PC-9 (cell line): Measurements from ENCODE around the gene TIMM21. TPM values are rescaled to one million over a fixed set of nuclear protein-coding genes. Genes with fewer than 3 reads are reported as not detected.

Source experiments
- BruUV-seq: library from RNA; stranded (reverse); fragments of 400-500 nt; replicated peaks from 2 replicates; lab custom pipeline; 2021; lab: Mats Ljungman, UMichigan
- CTCF ChIA-PET: fragments of 300-600 bp; sonication (Branson Sonifier 250); formaldehyde crosslinking; loops from one replicate; lab custom pipeline; 2022; ENCODE audit warnings: antibody characterized with exemption; lab: Charles Lee
- POLR2A ChIA-PET: fragments of 300-600 bp; sonication (Branson Sonifier 250); formaldehyde crosslinking; loops from one replicate; lab custom pipeline; 2022; ENCODE audit warnings: antibody characterized with exemption; ENCODE audit not compliant: unreplicated experiment; lab: Charles Lee
- DNase-seq, 2 experiments: peaks; one replicate each; pipeline versions ENCODE4 v3.0.0 to v3.0.0-alpha.2; 2015 to 2022; ENCODE audit warnings: mixed read lengths in 1 of 2
- H2AFZ ChIP-seq: fragments of 200-600 bp; sonication (generic); 2 replicates; pipeline ENCODE4 v1.8.1; 2017; ENCODE audit warnings: antibody characterized with exemption
- H3F3A ChIP-seq: fragments of 200-600 bp; sonication (generic); 2 replicates; pipeline ENCODE4 v1.8.1; 2017; ENCODE audit warnings: antibody characterized with exemption, mild to moderate bottlenecking, low read depth; ENCODE audit not compliant: insufficient read depth
- H3K27ac ChIP-seq: fragments of 200-600 bp; sonication (generic); 2 replicates; pipeline ENCODE4 v1.6.1; 2016; ENCODE audit warnings: mixed run types
- H3K27me3 ChIP-seq: fragments of 200-600 bp; sonication (generic); 2 replicates; pipeline ENCODE4 v1.6.1; 2016; ENCODE audit warnings: low read depth, mixed run types; ENCODE audit not compliant: insufficient read depth
- H3K36me3 ChIP-seq: fragments of 200-600 bp; sonication (generic); 2 replicates; pipeline ENCODE4 v1.6.1; 2016; ENCODE audit warnings: low read depth, mixed run types
- H3K4me1 ChIP-seq: fragments of 200-600 bp; sonication (generic); replicated peaks from 2 replicates; pipeline ENCODE4 v1.6.1; 2016; ENCODE audit warnings: mixed run types; ENCODE audit not compliant: insufficient read depth
- H3K4me2 ChIP-seq: fragments of 200-600 bp; sonication (generic); 2 replicates; pipeline ENCODE4 v1.6.1; 2017; ENCODE audit warnings: mixed run types
- H3K4me3 ChIP-seq: fragments of 200-600 bp; sonication (generic); 2 replicates; pipeline ENCODE4 v1.6.1; 2016; ENCODE audit warnings: mixed run types
- H3K79me2 ChIP-seq: fragments of 200-600 bp; sonication (generic); 2 replicates; pipeline ENCODE4 v1.6.1; 2017; ENCODE audit warnings: low read depth, mixed run types
- H3K9me2 ChIP-seq: fragments of 200-600 bp; sonication (generic); 2 replicates; pipeline ENCODE4 v1.8.1; 2017; ENCODE audit warnings: mild to moderate bottlenecking; ENCODE audit not compliant: insufficient read depth
- H3K9me3 ChIP-seq: fragments of 200-600 bp; sonication (generic); 2 replicates; pipeline ENCODE4 v1.8.1; 2016; ENCODE audit warnings: low read depth; ENCODE audit not compliant: insufficient read depth
- H4K20me1 ChIP-seq: fragments of 200-600 bp; sonication (generic); 2 replicates; pipeline ENCODE4 v1.8.1; 2017; ENCODE audit not compliant: insufficient read depth
- EZH2 ChIP-seq: fragments of 200-600 bp; sonication (generic); IDR thresholded peaks from 2 replicates; pipeline ENCODE4 v1.8.0; 2017; ENCODE audit warnings: antibody characterized with exemption, low read depth
- intact Hi-C: fragments of 100-400 bp; cut with micrococcal nuclease; formaldehyde crosslinking; loops from one replicate; pipeline ENCODE4 v1.10.0; 2022; ENCODE audit not compliant: unreplicated experiment
- total RNA-seq: library from RNA; stranded (reverse); gene quantifications from 2 replicates; pipeline ENCODE4 v1.2.3, GENCODE V29; 2021
- TF ChIP-seq, protein P1 (sequence below): fragments of 200-600 bp; sonication (generic); conservative IDR thresholded peaks from 2 replicates; pipeline ENCODE4 v1.6.1; 2017; ENCODE audit warnings: mixed run types, antibody characterized with exemption, mild to moderate bottlenecking, moderate library complexity

TIMM21 gene
- total RNA-seq, 1 experiment from 2014 or later: 32.6 TPM

- ChIA-PET POLR2A (no interaction called here), CTCF (no interaction called here)
- intact Hi-C loops: no loop called here
- Histone ChIP-seq H3K9me2 (no peaks in the 10 kb centered on the region), H3K79me2 (no peaks in the 10 kb centered on the region), H4K20me1 (no peaks in the 10 kb centered on the region), H3F3A (no peaks in the 10 kb centered on the region), H3K4me2 (no peak overlapping the region), H3K4me3 (no peak overlapping the region), H3K36me3 (0 out of 2 replicates have a peak, but pooled peaks cover 3% of the 10 kb centered on the region), H3K27me3 (no peaks in the 10 kb centered on the region; the same call in 1 of the 2 replicates), H2AFZ (no peak overlapping the region), H3K4me1 (no peaks in the 10 kb centered on the region), H3K27ac (no peak overlapping the region), H3K9me3 (no peaks in the 10 kb centered on the region)
- no peak for DNase-seq
- TF ChIP-seq, protein P1, sequence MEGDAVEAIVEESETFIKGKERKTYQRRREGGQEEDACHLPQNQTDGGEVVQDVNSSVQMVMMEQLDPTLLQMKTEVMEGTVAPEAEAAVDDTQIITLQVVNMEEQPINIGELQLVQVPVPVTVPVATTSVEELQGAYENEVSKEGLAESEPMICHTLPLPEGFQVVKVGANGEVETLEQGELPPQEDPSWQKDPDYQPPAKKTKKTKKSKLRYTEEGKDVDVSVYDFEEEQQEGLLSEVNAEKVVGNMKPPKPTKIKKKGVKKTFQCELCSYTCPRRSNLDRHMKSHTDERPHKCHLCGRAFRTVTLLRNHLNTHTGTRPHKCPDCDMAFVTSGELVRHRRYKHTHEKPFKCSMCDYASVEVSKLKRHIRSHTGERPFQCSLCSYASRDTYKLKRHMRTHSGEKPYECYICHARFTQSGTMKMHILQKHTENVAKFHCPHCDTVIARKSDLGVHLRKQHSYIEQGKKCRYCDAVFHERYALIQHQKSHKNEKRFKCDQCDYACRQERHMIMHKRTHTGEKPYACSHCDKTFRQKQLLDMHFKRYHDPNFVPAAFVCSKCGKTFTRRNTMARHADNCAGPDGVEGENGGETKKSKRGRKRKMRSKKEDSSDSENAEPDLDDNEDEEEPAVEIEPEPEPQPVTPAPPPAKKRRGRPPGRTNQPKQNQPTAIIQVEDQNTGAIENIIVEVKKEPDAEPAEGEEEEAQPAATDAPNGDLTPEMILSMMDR: no peak
- TF ChIP-seq EZH2: no peak
- BruUV-seq: no TSS peak
Measured at GRCh38 chr18:74163019-74163660, 14.8 kb downstream of the TIMM21 start.

DNA sequence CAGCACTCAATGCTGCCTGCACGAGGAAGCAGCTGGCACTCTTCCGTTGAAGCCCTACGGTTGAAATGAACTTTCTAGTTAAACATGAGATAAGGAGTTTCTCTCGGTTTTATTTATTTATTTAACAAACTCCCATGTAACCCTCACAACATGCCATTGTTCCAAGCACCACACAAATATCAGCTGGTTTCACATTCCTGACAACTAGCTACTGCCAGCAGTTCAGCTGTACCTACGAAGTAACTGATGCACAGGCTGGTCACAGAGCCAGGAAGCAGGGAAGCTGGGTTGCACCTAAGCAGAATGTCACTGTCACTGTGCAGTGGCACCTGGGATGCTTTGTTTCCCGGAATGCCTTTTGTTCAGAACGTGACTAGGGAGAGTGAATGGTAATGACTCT, 18.1 kb downstream of the TIMM21 start:
- no peak overlapping the region for H2AFZ ChIP-seq
- no peak for DNase-seq
- H3K4me3 ChIP-seq: no peak overlapping the region
- H3K4me1 ChIP-seq: no peaks in the 10 kb centered on the region
- H3K9me3 ChIP-seq: no peaks in the 10 kb centered on the region
- TF ChIP-seq, protein P1: no peak
- no peak for TF ChIP-seq EZH2
- H3K27ac ChIP-seq: no peak overlapping the region
- CTCF ChIA-PET: no interaction called here
- H3K4me2 ChIP-seq: no peak overlapping the region
- POLR2A ChIA-PET: no interaction called here
- H3K36me3 ChIP-seq: no peaks in the 10 kb centered on the region
- no peaks in the 10 kb centered on the region for H3K79me2 ChIP-seq
- peaks cover 19% of the 10 kb centered on the region for H3K27me3 ChIP-seq
- intact Hi-C loops: no loop called here
- no peaks in the 10 kb centered on the region for H4K20me1 ChIP-seq
- no TSS peak for BruUV-seq
- no peaks in the 10 kb centered on the region for H3K9me2 ChIP-seq
- H3F3A ChIP-seq: no peaks in the 10 kb centered on the region

DNA sequence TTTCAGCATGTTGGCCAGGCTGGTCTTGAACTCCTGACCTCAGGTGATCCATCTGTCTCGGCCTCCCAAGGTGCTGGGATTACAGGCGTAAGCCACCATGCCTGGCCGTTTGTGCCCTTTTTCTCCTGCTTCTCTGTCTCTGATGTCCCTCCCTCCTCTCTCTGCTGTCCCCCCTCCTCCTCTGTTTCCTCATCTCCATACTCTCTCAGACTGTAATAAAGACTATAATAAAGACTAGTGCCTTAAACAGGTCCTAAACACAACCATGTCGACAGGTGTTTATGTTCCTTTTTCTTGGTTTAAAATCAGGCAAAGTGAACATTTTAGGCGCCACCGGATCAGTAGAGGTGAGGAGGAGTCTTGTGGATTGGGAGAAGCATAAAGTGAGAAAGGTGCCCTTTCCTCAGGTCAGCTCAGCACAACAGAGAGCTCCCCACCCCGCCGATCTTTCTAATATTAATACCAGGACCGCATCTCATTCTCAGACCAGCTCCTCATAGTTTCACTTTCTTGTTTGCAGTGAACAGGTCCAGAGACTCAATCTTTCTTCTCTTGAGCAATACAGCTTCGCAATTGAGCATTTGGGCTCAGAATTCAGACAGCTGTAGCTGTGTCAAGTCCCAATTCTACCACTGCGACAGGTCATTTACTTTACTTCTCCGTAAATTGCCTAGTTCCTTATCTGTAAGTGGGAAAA, 23.7 kb downstream of the TIMM21 start:
- Histone ChIP-seq H3K36me3 (no peaks in the 10 kb centered on the region), H3K4me3 (peak overlapping the region; percentile 49), H3K9me3 (no peaks in the 10 kb centered on the region), H3K9me2 (no peaks in the 10 kb centered on the region), H3K4me1 (no peaks in the 10 kb centered on the region), H4K20me1 (no peaks in the 10 kb centered on the region), H3K79me2 (no peaks in the 10 kb centered on the region), H3K27me3 (peaks cover 42% of the 10 kb centered on the region), H3F3A (no peaks in the 10 kb centered on the region), H3K27ac (no peak overlapping the region), H3K4me2 (peak overlapping the region; percentile 64), H2AFZ (peak overlapping the region; percentile 83)
- DNase-seq: no peak
- TF ChIP-seq, protein P1: no peak
- no peak for TF ChIP-seq EZH2
- no TSS peak for BruUV-seq
- ChIA-PET CTCF (no interaction called here), POLR2A (interaction anchor here (0.8 kb wide), 1 partner anchor 14 kb away, joined by 6 read pairs; no protein-coding TSS in a partner anchor)
- intact Hi-C loops: no loop called here
